Measurements from ENCODE around the gene TNS3.

TNS3 gene

DNA sequence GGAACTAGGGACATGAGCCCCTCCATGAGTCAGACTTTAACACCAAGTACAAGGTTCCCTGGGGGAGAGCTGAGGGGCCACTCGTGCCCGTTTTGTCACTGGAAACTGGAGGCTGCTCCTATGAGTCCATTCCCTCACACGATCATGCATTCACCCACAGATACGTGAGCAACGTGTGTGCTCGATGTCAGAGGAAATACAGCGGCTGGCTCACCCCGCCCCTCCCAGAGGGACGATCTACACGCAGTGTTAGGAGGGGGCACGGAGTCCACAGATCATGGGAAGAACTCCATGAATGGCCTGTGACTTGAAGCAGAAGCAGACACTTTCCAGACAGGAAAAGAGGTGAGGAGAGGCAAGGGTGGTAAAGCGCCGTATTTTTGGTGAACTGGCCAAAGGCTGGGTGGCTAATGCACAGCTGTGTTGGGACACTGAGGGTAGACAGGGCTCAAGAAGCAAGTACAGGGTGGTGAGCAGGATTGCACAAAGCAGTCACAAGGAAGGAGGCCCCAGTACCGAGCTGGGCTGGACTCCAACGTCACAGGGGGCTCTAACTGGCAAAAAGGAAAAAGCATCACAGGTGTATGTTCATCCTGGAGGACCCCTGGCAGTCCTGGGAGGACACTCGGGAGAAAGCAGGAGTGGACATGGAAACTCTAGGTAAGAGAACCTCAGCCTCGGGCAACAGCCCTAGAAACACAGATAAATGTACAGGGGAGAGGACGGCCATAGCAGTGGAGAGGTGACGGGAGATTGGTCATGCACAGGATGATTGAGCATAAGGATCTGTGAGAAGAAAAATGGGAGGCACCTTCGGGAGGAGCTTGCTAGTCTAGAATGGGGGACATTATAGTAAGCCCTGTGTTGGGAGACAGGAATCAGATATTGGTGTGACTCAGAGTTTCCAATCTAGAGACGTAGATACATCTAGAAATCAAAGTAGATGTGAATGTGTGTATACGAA, 41.2 kb downstream of the TNS3 start:
- DNase-seq (ENCODE audit: low read depth): no peak

DNA sequence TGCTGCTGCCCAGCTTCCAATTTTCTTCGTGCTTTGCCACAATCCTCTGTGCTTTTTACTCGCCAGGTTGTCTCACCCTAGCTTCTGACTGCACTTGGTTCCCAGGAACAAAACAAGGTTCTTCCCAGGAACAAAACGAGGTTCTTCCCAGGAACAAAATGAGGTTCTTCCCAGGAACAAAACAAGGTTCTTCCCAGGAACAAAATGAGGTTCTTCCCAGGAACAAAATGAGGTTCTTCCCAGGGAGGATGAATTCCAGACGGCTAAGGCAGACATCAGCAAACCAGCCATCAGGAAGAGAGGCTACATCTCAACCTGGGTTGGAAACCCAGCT, 41.9 kb downstream of the TNS3 start:
- no peak for DNase-seq (ENCODE audit: low read depth)

- DNase-seq (ENCODE audit: low read depth): no peak
Observed at GRCh38 chr7:47539398-47540052, 42.4 kb downstream of the TNS3 start.

DNA sequence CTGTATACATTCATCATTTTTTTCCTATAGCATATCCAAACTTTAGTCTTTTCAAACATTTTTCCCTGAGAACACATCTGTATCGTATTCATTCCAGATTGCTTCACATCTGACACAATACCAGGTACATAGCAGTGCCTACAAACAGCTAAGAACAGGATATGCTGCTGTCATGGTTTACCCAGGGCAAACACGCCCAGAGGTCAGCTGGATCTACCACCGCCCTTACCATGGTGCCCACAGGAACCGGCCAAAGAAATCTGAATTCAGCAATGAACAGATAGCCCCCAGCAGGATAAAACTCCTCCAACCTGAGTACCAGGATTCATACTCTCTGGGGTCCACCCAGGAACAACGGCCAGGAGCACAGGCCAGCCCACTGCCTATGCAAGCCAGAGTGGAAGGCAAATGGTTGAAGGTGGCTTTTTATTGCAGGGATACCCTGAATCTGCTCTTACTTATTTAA, 43.0 kb downstream of the TNS3 start:
- DNase-seq (ENCODE audit: low read depth): no peak

DNA sequence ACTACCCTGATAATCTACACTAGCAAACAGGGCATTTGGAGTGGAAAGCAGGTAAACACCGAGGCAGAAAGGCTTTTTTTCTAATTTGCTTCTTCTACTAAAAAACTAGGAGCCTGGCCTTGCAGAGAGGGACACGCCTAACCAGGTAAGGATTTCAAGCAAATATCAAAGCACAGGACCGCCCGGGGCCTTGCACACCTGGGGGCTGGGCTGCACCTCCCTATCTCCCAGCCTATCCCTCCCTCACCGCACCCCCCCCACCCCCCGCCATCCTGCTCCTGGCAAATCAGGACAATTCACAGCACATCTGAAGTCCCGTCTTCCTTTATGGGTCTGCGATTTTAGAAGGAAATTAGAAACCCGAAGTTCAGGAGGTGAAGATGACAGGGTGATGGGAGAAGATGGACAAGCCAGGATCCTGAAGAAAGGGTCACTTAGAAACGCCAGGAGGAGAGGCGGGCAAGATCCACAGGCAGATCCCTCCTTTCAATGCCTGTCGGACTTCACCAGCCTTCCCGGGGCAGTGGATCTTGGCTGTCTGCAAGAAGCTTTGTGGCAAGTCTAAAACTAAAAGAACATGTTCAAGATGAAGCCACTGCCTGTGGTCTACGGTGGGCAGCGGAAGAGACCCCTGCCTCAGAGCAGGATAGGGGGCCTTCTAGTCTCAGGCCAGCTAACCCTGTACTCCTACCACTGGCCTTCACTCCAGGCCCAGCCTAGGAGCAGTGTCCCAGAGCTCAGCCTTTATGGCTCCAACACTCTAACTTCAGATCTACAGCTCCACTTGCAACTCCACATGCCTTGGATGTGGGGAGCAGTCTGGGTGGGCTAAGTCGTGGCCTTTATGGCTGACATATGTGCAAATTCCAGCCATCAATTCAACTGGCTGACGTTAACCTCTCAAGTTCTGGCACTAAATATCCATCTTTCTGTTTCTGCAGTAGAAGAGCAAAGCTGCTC, 43.9 kb downstream of the TNS3 start:
- no peak for DNase-seq (ENCODE audit: low read depth)

DNA sequence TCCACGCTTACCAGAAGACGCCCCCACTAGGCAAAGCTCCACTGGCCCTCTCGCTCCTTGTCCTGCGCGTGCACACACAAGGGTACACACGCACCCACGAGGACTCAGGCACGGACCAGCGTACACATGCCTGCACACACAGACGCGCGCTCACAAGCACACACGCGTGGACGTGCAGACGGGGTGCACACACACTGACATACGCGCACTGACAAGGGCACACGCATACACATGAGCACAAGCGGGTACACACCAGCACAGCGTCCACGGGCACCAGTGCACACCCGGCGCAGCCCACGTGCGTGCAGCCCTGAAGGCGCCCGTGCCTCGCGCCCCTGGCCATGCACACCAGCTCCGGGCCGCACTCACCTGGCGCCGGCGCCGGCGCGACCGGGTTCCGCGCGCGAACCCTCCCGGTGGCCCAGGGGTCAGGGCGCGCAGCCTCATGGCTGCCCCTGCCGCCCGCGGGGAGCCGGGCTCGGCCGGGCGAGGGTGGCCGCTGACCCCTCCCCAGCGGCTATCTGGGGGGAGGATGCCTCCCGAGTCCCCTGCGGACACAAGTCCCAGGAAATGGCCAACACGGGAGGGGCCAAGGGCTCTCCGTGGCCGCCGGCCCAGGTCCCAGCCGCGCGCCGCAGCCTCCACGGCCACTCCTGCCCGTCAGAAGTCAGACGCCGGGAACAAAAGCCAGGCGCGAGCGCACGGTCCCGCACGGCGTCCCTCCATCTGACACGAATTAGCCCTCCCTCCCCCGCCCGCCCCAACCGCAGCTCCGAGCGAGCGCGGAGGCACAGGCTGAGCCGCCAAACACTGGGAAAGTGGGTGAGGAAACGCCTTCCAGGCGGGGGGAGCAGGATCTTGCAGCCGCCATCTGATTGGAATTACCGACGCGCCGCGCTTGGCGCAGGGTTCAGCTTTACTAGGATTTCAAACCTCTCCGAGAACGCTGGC, 45.0 kb downstream of the TNS3 start:
- peak; percentile 74 for DNase-seq (ENCODE audit: low read depth)

- DNase-seq (ENCODE audit: low read depth): no peak
Observed at GRCh38 chr7:47535704-47536628, 45.9 kb downstream of the TNS3 start.

DNA sequence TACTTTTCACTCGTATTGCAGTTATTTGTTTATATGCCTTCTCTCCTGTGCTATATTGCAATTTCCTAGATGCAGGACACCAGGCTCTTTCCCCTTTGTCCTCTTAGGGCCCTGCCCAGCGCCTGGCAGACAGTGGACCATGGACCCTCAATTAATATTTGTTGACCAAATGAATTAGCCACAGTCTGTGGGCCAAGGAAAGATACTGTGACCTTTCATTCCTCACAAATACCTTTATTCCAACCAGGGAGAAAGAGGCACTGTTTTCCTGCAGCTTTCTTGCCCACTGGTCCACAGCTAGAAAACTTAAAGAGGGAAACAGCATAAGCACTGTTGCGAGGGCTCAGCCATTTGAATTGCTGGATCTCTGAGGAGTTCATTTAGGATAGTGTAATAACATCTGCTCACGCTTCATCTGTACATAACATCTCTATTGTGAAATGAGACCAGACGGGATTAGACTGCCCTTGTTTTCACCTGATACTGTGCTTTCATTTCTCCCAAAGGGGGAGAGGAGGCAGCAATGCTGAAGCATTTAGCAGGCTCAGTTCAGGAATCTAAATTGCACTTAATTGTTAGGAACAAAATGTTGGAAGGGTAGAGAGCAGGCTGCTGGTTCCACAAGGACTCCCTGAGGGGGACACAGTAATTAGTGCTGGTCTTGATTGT, 46.7 kb downstream of the TNS3 start:
- DNase-seq (ENCODE audit: low read depth): no peak

- DNase-seq (ENCODE audit: low read depth): no peak
Observed at GRCh38 chr7:47534322-47535034, 47.4 kb downstream of the TNS3 start.

- no peak for DNase-seq (ENCODE audit: low read depth)
Observed at GRCh38 chr7:47531584-47532492, 50.1 kb downstream of the TNS3 start.

DNA sequence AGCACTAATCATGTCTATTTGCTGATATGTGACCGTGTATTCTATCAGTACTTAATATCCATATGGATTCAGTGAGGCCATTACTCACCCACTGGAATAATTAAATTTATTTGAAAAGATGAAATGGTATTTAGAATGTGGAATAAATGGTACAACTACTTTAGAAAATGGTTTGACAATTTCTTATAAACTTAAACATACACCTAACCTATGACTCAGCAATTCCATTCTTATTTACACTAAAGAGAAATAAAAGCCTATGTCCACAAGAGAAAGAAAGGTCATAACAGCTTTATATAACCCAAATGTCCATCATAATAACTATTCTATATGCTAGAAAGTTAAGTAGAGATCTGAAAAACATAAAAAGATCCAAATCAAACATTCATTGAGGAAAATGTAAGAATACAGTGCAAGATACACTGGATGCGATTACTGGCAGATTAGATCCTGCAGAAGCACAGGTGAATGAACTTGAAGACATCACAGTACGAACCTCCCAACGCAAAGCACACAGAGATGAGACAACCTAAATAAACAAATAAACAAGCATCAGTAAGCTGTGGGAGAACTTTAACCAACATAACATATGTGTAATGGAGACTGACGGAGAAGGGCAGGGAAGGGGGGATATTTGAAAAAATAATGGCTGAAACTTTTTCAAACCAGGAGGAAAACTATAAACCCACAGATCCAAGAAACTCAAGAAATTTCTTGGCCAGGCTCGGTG, 51.9 kb downstream of the TNS3 start:
- no peak for DNase-seq (ENCODE audit: low read depth)

GRCh38 chr7:47529405-47529804, 52.5 kb downstream of the TNS3 start:
- no peak for DNase-seq (ENCODE audit: low read depth)

DNA sequence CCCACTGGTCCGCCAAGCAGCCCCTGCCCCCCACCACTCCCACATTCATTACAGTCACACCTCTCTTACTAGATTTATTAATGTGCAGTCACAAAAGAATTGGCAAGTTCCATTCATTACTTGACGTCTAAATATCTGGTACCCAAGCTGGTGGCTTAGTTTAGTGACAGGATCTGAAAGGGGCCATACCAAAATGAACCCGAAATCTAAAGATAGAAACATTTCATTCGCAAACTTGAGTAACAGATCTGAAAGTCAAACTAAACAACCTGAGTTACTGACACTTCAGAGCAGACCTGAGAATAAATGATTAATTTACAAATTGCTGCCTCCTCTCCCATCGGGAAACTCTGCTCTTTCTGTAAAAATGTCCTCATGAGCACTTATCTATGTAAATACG, 53.4 kb downstream of the TNS3 start:
- DNase-seq (ENCODE audit: low read depth): no peak

DNA sequence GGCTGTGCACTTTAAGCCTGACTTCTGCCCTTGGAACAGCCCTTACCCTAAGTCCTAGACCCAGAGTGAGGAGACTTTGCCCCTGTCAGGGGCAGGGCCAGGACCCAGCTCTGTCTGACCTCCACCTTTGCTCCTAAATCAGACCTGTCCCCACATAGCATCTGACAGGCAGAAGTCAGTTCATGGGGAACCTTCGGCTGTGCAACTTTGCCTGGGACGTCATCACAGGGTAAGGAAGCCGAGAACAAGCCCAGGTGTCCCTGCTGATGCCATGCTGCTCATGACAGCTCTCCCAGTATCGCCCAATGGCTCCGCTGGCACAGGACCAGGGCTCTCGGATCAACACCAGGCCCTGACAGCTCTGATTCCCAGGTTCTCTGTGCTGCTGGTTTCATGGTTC, 55.4 kb downstream of the TNS3 start:
- DNase-seq (ENCODE audit: low read depth): no peak

DNA sequence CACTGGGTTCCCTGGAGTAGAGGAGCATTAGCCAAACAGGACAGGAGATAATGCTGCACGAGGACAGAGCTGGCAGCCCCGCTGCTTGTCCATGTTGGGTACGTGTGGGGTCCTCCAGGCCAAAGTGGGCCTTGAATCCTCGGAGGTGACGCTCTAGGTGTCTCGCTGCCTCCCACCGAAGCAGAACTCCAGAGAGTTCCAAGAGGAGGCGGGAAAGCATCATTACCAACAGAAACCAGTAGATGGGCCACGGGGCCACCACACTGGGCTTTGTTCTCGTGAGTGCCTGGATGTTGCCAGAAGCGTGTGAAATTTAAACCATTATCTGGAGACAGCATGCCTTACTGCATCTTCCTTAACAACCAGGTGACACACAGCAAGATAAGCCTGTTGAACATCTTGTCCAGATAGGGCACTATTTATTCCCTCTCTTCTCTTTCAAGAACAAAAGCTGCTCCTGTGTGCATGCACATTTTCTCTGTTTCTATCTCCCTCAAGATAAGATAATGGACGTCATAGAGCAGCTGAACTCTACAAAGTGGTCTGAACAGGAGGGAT, 56.8 kb downstream of the TNS3 start:
- DNase-seq (ENCODE audit: low read depth): no peak

GRCh38 chr7:47523401-47523800, 58.5 kb downstream of the TNS3 start:
- no peak for DNase-seq (ENCODE audit: low read depth)

Data from GM04504 (cell line).